ENCODE results near the gene GDA. TPM values are rescaled to one million over a fixed set of nuclear protein-coding genes. Genes with fewer than 3 reads are reported as not detected.

GDA gene
- total RNA-seq, 1 experiment from 2014 or later, result 3.6 TPM

- Histone ChIP-seq H3K18ac (ENCODE audit: insufficient read length, low read depth, low read length) (no peak overlapping the region), H3K4me2 (ENCODE audit: insufficient read depth, insufficient read length, low read length) (no peak overlapping the region), H3T11ph (ENCODE audit: low read length) (no peak overlapping the region), H2AK5ac (ENCODE audit: insufficient read length, low read length) (no peak overlapping the region), H2BK20ac (ENCODE audit: low read depth, low read length, poor library complexity, severe bottlenecking) (no peak overlapping the region), H2BK120ac (ENCODE audit: low read depth, low read length, poor library complexity, severe bottlenecking) (no peak overlapping the region), H3K9me3 (ENCODE audit: control insufficient read depth, low read depth, low read length) (no peaks in the 10 kb centered on the region), H3K4me1 (ENCODE audit: insufficient read depth, low read length) (no peaks in the 10 kb centered on the region), H2BK5ac (ENCODE audit: insufficient read length, low read length) (no peak overlapping the region), H4K20me1 (ENCODE audit: control insufficient read depth, insufficient read depth, insufficient read length) (no peaks in the 10 kb centered on the region), H3K27me3 (ENCODE audit: insufficient read depth, low read length) (no peaks in the 10 kb centered on the region), H4K8ac (replicated peaks; ENCODE audit: insufficient read length, low read depth, low read length) (no peak overlapping the region), H3K56ac (ENCODE audit: insufficient read length, low read depth, low read length) (no peak overlapping the region), H2AFZ (ENCODE audit: low read length) (no peak overlapping the region), H4K5ac (ENCODE audit: insufficient read length, low read depth, low read length) (no peak overlapping the region), H2BK15ac (ENCODE audit: low read depth, low read length) (no peak overlapping the region), H3K9ac (ENCODE audit: extremely low read depth, insufficient read length, low read length) (no peak overlapping the region), H4K91ac (ENCODE audit: insufficient read length, low read depth, low read length) (no peak overlapping the region), H3K23me2 (ENCODE audit: insufficient read length, low read depth, low read length, poor library complexity, severe bottlenecking) (no peaks in the 10 kb centered on the region), H3K14ac (ENCODE audit: insufficient read depth, low read length) (no peak overlapping the region), H3K23ac (ENCODE audit: insufficient read length, low read depth, low read length) (no peak overlapping the region), H2BK12ac (ENCODE audit: insufficient read length, low read depth, low read length) (no peak overlapping the region), H3K79me2 (ENCODE audit: insufficient read depth, low read length) (no peaks in the 10 kb centered on the region), H3K4ac (ENCODE audit: low read depth, low read length) (no peak overlapping the region), H3K79me1 (ENCODE audit: insufficient read depth, low read depth, low read length, poor library complexity, severe bottlenecking) (no peaks in the 10 kb centered on the region), H3K27ac (ENCODE audit: insufficient read length, low read depth, low read length) (no peak overlapping the region)
- H3K4me1 Mint-ChIP-seq, result peaks cover 0 to 4% of the 10 kb centered on the region in 2 experiments; a peak in 3 of 4 replicates
- H3K9me3 Mint-ChIP-seq, result no peaks in the 10 kb centered on the region; a peak in 2 of 5 replicates
- WGBS (ENCODE audit: extremely low coverage, insufficient read length, low lambda C conversion rate), result no CpG with 5 or more reads among the region's 1 CpG
- no peak overlapping the region for H3K4me3 Mint-ChIP-seq
- no peaks in the 10 kb centered on the region for H3K36me3 Mint-ChIP-seq (ENCODE audit: insufficient read depth in 1 of 3, low read depth in 3 of 3)
- TF ChIP-seq, protein P1, sequence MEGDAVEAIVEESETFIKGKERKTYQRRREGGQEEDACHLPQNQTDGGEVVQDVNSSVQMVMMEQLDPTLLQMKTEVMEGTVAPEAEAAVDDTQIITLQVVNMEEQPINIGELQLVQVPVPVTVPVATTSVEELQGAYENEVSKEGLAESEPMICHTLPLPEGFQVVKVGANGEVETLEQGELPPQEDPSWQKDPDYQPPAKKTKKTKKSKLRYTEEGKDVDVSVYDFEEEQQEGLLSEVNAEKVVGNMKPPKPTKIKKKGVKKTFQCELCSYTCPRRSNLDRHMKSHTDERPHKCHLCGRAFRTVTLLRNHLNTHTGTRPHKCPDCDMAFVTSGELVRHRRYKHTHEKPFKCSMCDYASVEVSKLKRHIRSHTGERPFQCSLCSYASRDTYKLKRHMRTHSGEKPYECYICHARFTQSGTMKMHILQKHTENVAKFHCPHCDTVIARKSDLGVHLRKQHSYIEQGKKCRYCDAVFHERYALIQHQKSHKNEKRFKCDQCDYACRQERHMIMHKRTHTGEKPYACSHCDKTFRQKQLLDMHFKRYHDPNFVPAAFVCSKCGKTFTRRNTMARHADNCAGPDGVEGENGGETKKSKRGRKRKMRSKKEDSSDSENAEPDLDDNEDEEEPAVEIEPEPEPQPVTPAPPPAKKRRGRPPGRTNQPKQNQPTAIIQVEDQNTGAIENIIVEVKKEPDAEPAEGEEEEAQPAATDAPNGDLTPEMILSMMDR (conservative IDR thresholded peaks at IDR 0.05), result no peak
- H3K27ac Mint-ChIP-seq, result no peak overlapping the region
- DNase-seq, result no peak
- peaks cover 2% of the 10 kb centered on the region; the same call in 1 of the 2 replicates for H3K27me3 Mint-ChIP-seq (ENCODE audit: low read depth)
These were observed 127.2 kb downstream of the GDA start for GRCh38 chr9:72276429-72276828.

Measured in H9 (cell line).